ENCODE measurements around the gene PROM2. TPM values are rescaled to one million over a fixed set of nuclear protein-coding genes. Genes with fewer than 3 reads are reported as not detected.

PROM2 gene
- total and polyA plus RNA-seq, 2 donors (not counting 3 experiments of a cell fraction or from before 2014, with no cell fraction given): 0.39 to 0.60 TPM

- Histone ChIP-seq H2AFZ (ENCODE audit: low read depth, low read length) (no peak overlapping the region), H3K4me1 (ENCODE audit: control insufficient read depth, extremely low read depth, insufficient read depth, low read length) (no peaks in the 10 kb centered on the region), H3K27me3 (ENCODE audit: control insufficient read depth in 2 of 2, insufficient read depth in 2 of 2, low read length in 2 of 2) (no peaks in the 10 kb centered on the region), H3K27ac (ENCODE audit: insufficient read depth, low read depth, low read length) (no peak overlapping the region), H4K20me1 (replicated peaks; ENCODE audit: control insufficient read depth, extremely low read depth, insufficient read depth, low read length) (no peaks in the 10 kb centered on the region), H3K4me3 (replicated peaks in 1 of 3; ENCODE audit: insufficient read depth in 1 of 3, low read depth in 1 of 3, low read length in 3 of 3) (no peak overlapping the region), H3K4me2 (ENCODE audit: insufficient read depth, low read length) (no peak overlapping the region), H3K79me2 (ENCODE audit: control insufficient read depth, insufficient read depth, low read length) (no peaks in the 10 kb centered on the region), H3K9me3 (replicated peaks; ENCODE audit: control insufficient read depth, insufficient read depth, low read length) (no peaks in the 10 kb centered on the region), H3K36me3 (ENCODE audit: control insufficient read depth in 2 of 2, extremely low read depth in 1 of 2, insufficient read depth in 2 of 2, low read length in 2 of 2) (no peaks in the 10 kb centered on the region), H3K9ac (replicated peaks; ENCODE audit: extremely low read depth, insufficient read depth, low read length) (no peak overlapping the region), H3K9me1 (replicated peaks; ENCODE audit: control insufficient read depth, extremely low read depth, insufficient read depth, low read length) (no peaks in the 10 kb centered on the region)
- dilution Hi-C loops (cut with MboI; ENCODE audit: extremely low pct_ligation_motif_present, low sequenced_read_pairs) (no loop called here), intact Hi-C loops (cut with micrococcal nuclease) (no loop called here)
- DNase-seq (ENCODE audit: low read depth, low spot score) (no peak), FAIRE-seq (no peak)
- CTCF ChIA-PET: no interaction called here
- BruUV-seq (replicated peaks): no TSS peak
- POLR2A ChIA-PET: no interaction called here
- no peak for TF ChIP-seq POLR2AphosphoS5 (IDR thresholded peaks at IDR 0.05; ENCODE audit: insufficient read depth, low read depth, low read length)
- TF ChIP-seq POLR2A (IDR thresholded peaks at IDR 0.05; ENCODE audit: low read depth, low read length): no peak
- TF ChIP-seq MAX (IDR thresholded peaks at IDR 0.05; ENCODE audit: insufficient read depth, insufficient read length): no peak
- no peak for TF ChIP-seq CTCF (IDR thresholded peaks at IDR 0.05; ENCODE audit: extremely low read depth in 1 of 2, insufficient read depth in 1 of 2, low read depth in 1 of 2, low read length in 2 of 2)
- no peak for TF ChIP-seq EZH2 (IDR thresholded peaks at IDR 0.05; ENCODE audit: borderline replicate concordance, low read depth, low read length, severe bottlenecking)
- no peak for TF ChIP-seq MYC (IDR thresholded peaks at IDR 0.05; ENCODE audit: low read depth, low read length)
- TF ChIP-seq JUN (IDR thresholded peaks at IDR 0.05; ENCODE audit: borderline replicate concordance, insufficient read depth, insufficient read length, low read depth): no peak
- TF ChIP-seq GATA2 (IDR thresholded peaks at IDR 0.05; ENCODE audit: insufficient read depth, insufficient read length, low read depth, low read length): no peak
- TF ChIP-seq FOS (IDR thresholded peaks at IDR 0.05; ENCODE audit: borderline replicate concordance, insufficient read depth, low read length): no peak
These were observed 13.6 kb downstream of the PROM2 start for GRCh38 chr2:95287806-95288205.
